IPS-NIHi7 (cell line): ENCODE results near the gene PBX1.

Experiments used
- DNase-seq: peaks from one replicate; pipeline ENCODE4 v3.0.0; 2012; ENCODE audit warnings: mixed read lengths; ENCODE audit errors: extremely low spot score

The PBX1 gene

DNA sequence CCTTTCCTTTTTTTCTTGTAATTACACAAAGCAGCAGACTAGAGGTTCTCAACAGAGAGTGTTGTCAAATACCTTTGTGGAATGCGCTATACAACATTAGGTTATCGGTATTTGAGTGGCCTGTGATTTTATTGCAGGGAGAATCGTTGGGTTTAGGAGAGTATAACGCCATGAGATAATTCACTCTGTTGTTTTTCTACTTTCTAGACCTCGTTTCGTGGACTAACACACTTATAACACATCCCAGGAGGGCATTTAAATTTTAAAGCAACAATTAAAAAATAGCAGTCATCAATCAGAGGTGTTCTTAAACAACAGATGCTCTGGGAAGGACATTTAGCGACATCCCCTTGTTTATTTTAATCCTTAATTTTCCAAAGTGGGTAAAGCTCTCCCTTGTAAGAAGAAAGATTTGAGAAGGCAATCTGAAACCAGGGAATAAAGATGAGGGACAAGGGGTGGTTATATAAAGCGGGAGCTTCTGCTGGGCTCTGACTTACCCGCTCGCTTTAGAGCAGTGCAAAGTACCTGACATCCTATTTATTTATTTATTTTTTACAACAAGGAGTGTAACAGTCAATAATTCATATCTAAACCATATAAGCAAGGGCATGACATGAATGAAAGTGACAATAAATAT lies 4.9 kb downstream of the PBX1 start:
- DNase-seq, result no peak

GRCh38 chr1:164564378-164564777 lies 5.4 kb downstream of the PBX1 start:
- no peak for DNase-seq

- DNase-seq, result no peak
These were observed 6.4 kb downstream of the PBX1 start for GRCh38 chr1:164565357-164565756.

- DNase-seq, result no peak
These were observed 8.8 kb downstream of the PBX1 start for GRCh38 chr1:164567774-164568173.

- no peak for DNase-seq
These were observed 10.3 kb downstream of the PBX1 start for GRCh38 chr1:164569241-164569640.

DNA sequence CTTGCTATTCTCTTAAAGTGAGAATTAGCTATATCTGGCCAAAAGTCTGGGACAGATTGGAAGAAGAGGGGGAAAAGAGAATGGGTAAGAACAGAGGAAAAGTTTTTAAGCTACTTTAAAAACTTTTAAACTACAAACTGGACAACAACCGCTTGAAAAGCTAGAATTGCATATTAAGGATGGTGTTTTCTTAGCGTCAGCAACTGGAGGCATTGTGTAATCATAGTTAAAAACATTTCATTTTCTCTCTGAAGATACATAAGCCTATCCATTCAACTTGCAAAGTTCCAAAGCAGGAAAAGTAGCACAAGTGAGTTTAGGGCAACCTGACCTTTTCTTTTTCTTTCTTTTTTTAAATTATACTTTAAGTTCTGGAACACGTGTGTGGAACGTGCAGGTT lies 10.9 kb downstream of the PBX1 start:
- no peak for DNase-seq

DNA sequence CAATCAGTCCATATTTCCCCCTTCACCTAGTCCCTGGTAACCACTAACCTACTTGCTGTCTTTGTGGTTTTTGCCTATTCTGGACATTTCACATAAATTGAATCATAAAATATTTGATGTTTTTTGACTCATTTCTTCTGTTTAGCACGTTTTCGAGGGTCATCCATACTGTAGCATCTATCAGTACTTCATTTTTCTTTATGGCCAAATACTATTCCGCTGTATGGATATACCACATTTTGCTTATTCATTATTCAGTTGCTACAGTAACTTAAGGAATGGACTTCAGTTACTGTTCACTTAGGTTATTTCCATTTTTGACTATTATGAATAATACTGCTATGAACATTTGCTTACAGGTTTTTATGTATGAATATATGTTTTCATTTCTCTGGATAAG lies 12.3 kb downstream of the PBX1 start:
- no peak for DNase-seq

DNA sequence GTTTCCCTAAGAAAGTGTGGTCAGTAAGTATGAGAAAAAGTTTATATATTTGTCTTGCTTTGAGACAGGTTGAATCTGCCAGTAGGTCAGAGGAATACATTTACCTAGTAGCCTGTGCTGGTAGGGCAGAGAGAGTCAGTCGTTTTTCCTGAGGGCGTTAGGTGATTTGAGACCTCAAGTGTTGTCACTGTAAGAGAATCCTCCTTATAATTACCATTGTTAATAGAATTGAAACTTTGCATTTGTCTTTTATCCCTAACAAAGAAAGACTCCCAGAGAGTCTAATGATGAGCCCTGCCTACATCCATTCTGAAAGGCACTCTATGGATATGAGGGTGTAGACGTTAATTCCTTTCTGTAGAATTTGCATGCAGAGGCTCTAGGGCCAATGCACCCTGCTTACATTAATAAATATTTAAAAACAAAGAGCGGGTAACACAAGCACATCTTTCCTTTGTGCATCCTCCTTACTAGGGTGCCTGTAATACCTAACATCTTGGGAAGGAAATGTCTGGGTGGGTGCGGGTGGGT lies 16.4 kb downstream of the PBX1 start:
- DNase-seq, result peak; percentile 21

DNA sequence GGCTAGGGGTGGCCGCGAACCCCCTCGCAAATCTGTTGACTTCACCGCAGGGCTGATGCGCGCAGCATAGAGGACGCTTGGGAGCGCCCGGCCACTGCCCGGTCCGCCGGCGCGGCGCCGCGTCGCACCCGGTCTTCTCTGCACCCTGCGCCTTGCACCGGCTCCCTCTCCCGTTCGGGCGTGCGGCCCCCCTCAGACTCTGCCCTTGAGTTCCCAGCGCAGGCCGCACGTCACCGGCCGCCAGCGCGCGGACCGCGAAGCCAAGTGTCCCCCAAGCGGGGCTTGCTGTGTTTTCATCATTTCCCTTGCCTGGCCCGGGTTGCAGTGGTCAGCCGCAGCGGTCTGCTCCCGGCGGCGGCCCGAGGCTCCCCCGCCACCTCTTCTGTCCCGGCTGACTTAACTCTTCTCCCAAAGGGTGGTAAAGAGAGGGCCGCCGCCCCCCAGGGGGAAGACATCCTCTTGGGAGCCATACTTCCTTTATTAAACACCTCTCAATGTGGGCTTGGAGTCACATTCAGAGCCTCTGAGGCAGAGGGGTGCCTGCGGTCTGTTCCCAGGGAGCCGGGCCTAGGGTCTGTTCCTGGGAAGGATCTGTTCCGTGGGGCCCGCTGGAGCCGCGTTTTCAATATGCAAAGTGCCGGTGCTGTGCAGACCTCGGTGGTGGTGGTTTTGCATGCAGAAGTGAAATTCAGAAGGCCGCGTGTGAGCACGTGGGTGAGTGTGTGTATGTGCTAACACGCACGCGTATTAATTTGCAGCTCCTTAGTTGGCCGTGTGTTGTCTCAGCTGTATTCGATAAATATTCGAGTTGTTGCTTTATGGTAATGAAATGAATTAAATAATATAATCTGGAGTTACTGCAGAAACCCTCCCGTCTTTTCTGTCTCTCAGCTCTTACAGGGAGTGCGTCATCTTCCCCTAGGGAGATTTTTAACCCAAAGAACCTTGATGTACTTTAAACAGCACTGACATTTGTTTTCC lies 17.6 kb downstream of the PBX1 start:
- DNase-seq, result peak; percentile 35

GRCh38 chr1:164577291-164577690 lies 18.3 kb downstream of the PBX1 start:
- DNase-seq, result no peak

DNA sequence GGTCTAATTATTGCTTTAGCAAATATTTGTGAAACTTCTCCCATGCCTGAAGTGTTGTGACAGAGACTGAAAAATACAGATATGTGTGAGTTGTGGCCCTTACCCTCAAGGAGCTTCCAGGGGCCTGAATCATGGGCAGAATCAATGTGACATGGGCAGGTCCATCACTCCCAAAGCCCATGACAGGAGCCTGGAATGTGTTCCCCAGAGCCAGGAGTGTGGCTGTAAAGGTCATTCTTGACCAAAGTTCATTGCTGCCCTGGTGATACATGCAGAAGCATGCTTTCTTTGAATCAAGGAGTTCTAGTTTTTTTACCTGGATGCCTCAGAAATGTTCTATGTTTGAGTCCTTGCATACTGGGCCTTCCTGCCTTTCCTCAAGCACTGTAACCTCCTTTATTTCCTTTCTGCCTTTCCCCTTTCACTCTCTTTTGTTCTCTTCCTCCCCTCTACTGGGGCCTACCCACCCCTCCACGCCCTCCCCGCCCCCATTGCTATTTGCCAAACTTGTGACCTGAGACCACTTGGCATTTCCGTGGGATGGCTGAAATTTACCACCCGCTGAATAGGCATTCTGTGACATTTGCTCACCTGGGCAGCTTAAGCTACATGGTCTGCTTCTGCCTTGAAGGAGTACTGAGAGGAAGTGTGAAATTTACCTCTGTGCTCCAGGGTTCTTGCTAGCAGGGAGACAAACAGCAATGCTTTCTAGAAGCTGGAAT lies 19.7 kb downstream of the PBX1 start:
- DNase-seq, result peak; percentile 19

DNA sequence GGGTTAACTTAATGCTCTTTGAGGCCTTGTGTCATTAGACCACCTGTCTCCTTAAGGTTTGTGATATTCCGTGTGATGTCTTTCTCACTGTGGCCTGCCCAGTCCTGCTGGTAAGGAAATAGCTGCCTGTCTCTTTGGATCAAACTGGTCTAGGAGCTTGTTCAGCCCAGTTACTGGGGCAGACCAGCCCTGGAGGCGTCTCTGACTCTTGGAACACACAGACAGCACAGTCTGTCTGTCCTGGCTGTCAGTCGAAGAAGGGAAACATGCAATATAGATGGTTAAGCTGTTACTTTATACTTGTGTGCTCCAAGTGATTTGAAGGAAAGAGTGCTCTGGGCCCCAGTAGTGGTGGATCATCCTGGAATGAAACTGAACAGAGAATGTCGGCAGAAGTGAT lies 20.4 kb downstream of the PBX1 start:
- DNase-seq, result no peak

- DNase-seq, result no peak
These were observed 22.8 kb downstream of the PBX1 start for GRCh38 chr1:164581762-164582161.

GRCh38 chr1:164583196-164583595 lies 24.2 kb downstream of the PBX1 start:
- DNase-seq, result no peak

DNA sequence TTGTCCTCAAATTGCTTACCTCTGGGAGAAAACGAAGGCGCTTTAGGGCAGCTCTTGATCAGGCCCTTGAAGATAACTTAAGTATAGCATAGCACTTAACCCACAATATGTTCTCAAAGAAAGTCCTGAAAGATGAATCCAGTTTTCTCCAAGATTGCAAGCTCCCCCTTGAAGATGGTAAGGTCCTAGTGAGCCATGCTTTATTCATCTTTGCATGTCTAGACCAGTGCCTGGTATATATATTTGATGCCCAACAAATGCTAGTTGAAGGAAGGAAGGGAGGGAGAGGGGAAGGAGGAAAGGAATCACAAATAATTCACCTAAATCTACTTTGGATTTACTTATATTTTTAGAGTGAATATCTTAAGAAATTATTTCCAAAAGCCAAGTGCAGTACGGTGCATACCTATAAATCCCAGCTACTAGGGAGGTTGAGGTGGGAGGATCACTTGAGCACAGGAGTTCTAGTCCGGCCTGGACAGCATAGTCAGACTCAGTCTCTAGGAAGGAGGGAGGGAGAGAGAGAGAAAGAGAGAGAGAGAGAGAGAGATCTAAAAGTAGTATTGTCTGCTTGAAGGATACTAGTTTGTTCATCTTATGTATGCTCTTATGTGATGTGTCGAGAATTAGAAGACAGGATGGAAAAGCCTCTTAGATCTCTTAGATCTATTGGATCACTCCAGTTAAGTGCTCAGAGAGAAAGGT lies 25.0 kb downstream of the PBX1 start:
- no peak for DNase-seq

DNA sequence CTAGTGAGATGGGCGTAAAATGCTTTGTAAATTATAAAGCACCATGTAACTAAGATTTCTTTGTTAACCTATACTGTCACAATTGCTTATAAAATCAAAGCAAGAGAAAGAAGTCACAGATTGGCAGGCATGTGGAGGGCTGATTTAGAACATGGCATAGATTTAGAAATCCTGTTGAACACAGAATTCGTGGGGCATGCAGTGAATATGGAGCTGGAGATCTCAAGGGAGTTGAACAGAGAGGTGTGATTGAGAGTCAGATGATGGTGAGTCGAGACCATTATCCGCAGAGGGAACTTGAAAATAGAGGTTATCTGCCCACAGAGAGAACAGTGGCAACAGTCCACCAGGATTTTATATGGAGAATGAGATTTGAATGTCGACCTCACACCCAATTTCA lies 27.6 kb downstream of the PBX1 start:
- no peak for DNase-seq

DNA sequence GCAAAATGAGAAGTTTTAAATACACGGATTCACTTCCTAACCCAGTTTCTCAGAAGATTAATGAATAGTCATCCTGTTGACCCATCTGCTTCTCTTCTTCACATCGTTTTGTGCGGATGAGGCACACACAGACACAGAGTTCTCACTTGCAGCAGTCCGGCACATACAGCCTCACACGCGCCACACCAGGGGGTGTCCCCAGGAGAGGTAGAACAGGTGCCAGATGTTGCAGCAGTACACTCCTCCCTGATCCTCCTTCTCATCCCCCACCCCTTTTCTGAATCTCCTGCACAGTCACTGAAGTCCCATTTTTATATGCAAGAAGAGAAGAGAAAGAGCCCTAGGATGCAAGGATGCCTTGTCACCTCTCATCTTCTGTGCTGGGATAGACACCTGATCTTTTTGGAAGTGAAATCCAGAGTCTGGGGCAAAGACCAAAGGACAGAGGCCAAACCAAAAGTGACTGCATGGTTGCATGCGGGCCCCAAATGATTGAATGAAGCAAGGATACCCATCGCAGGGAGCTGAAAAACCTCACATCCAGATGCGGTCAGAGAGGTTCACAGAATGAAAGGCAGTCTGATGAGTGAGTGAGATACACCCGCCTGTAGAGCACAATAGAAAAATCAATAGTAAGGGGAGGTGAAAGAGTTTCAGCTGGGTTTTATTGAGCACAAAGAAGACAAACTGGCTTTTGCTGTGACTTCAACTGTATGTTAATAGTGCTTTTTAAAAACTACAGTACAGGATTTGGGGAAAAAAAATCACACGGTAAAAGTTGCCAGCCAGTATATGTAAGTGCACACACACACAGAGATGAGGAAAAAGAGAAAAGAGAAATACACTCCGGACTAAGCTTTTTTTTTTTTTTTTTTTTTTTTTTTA lies 28.9 kb downstream of the PBX1 start:
- no peak for DNase-seq

DNA sequence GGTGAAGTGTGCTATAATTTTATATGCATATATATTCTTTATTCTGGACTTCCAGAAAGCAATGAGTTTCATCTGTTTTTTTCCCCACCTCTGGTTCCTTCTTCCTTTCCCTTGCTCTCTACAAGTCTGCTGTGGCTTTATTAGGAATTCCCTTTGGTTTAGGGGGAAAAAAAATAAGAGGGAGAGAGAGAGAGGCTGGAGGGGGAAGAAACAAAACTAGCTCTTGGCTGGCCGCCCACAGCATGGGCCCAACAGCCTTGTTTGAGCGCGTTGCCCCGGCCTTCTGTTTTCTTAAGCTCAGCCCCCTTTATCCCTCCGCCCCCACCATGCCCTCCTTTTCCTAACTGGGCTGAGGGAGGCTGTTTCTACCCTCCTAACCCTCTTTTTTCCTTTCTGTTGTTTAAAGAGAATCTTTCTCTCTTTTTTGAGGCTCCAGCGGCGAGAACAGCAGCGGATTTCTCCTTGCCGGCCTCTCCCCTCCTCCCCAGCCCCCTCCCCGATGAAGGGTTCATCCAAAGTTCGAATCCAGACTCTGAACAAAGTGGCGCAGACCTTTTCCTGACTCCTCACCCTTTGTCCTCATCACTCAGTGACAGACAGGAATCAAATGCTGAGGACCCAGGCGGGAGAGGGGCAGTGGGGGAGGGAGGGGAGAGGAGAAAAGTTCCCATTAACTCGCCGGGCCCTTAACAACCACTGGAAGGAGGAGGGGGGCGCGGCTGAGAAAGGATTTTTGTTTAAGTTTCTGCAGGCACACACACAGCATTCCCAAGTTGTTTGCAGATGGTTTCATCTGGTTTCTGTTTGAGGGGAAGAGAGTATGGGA lies 29.7 kb downstream of the PBX1 start:
- peak; percentile 25 for DNase-seq

DNA sequence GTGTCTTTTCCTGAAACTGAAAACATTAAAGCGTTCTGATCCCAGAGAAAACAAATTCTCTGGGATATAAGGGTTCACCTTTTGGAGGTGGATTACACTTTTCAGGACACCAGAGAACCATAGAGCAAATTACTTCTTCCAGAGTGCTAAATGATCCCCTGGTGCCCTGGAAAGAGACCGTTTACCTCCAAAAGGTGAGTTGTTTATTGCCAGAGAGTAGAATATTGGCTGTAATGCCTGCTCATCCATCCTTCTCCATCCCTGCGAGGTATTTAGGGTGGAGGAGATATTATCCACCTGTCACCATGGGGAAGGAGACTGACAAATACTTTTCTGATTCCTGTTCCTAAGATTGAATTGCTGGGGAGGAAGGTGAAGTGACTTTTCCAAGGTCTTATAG lies 30.4 kb downstream of the PBX1 start:
- no peak for DNase-seq
